ENCODE results near the gene MYCBP.
"Not testable (repeated sequence)": the region's sequence is repeated elsewhere in the genome, so short reads cannot be mapped to it uniquely, and the experiment has no call there.

MYCBP gene

GRCh38 chr1:38873027-38873969 lies at the start of gene MYCBP:
Gene MYCBP (minus strand): TSS chr1:38873348. CDS start chr1:38873305, 43 bp downstream.
- peak; percentile 94 for DNase-seq

GRCh38 chr1:38919130-38919529 lies 46.0 kb upstream of the MYCBP start:
- peak; percentile 22 for DNase-seq

GRCh38 chr1:38918568-38918967 lies 45.4 kb upstream of the MYCBP start:
- DNase-seq, result no peak

GRCh38 chr1:38917772-38918171 lies 44.6 kb upstream of the MYCBP start:
- DNase-seq, result no peak

- DNase-seq, result no peak
Measured at GRCh38 chr1:38917337-38917736, 44.2 kb upstream of the MYCBP start.

- DNase-seq, result no peak
Measured at GRCh38 chr1:38915352-38915948, 42.3 kb upstream of the MYCBP start.

- not testable (repeated sequence) for DNase-seq
Measured at GRCh38 chr1:38914908-38915307, 41.8 kb upstream of the MYCBP start.

GRCh38 chr1:38908821-38909220 lies 35.7 kb upstream of the MYCBP start:
- no peak for DNase-seq

GRCh38 chr1:38905985-38906384 lies 32.8 kb upstream of the MYCBP start:
- no peak for DNase-seq

- DNase-seq, result no peak
Measured at GRCh38 chr1:38899560-38899959, 26.4 kb upstream of the MYCBP start.

GRCh38 chr1:38898653-38899230 lies 25.6 kb upstream of the MYCBP start:
- DNase-seq, result peak; percentile 35

GRCh38 chr1:38896169-38896568 lies 23.0 kb upstream of the MYCBP start:
- DNase-seq, result no peak

GRCh38 chr1:38892976-38893375 lies 19.8 kb upstream of the MYCBP start:
- peak; percentile 14 for DNase-seq

GRCh38 chr1:38891753-38892152 lies 18.6 kb upstream of the MYCBP start:
- DNase-seq, result peak; percentile 3

GRCh38 chr1:38889589-38889988 lies 16.4 kb upstream of the MYCBP start:
- DNase-seq, result no peak

GRCh38 chr1:38888423-38889333 lies 15.5 kb upstream of the MYCBP start:
- no peak for DNase-seq

GRCh38 chr1:38885092-38885491 lies 11.9 kb upstream of the MYCBP start:
- no peak for DNase-seq

- no peak for DNase-seq
Measured at GRCh38 chr1:38881487-38881886, 8.3 kb upstream of the MYCBP start, which contains the start of gene GJA9. Gene GJA9 (minus strand): TSS chr1:38881587. CDS start chr1:38876098, 5,489 bp downstream.

GRCh38 chr1:38875811-38876210 lies 2.7 kb upstream of the MYCBP start:
- no peak for DNase-seq

GRCh38 chr1:38872401-38873026 lies 634 bp downstream of the MYCBP start:
- peak; percentile 16 for DNase-seq

- DNase-seq, result no peak
Measured at GRCh38 chr1:38870996-38871395, 2.2 kb downstream of the MYCBP start.

GRCh38 chr1:38867208-38867607 lies 5.9 kb downstream of the MYCBP start:
- DNase-seq, result no peak
